NCI-H1048 (cell line): ENCODE results near the gene TMEM221.

Experiments
- DNase-seq: peaks from one replicate; lab custom pipeline; 2025; lab: John Stamatoyannopoulos, UW

The TMEM221 gene

DNA sequence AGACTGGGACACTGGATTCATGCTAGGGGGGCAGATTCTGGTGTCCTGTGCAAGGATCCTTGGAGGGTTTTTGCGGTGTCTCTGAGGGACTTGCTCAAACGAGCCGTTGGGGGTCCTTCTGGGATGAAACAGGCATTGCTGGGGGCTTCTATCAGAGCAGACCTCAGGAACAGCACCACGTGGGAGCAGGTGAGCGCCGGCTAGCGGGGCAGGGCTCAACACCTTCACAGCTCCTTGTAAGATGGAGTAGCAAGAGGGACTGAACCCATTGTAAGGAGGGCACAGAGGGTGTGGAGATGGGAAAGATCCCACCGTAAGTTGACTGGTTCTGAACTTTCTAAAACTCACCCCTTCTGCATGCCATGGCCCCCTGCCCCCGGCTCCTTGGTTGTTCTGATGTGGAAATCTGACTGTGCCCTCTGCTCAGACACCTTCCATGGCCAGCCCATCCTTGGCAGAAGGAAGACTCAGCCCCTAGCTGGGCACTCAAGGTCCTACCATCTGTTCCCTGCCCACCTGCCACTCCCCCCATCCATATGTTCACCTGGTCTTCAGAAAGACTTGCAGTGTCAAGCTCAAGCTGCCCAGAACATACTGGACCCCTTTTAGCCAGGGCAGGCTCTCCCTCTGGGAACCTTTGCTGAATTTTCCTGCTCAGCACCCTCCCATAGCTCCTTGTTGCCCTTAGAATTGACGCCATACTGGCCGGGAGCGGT, 23.1 kb upstream of the TMEM221 start:
- DNase-seq, result no peak

DNA sequence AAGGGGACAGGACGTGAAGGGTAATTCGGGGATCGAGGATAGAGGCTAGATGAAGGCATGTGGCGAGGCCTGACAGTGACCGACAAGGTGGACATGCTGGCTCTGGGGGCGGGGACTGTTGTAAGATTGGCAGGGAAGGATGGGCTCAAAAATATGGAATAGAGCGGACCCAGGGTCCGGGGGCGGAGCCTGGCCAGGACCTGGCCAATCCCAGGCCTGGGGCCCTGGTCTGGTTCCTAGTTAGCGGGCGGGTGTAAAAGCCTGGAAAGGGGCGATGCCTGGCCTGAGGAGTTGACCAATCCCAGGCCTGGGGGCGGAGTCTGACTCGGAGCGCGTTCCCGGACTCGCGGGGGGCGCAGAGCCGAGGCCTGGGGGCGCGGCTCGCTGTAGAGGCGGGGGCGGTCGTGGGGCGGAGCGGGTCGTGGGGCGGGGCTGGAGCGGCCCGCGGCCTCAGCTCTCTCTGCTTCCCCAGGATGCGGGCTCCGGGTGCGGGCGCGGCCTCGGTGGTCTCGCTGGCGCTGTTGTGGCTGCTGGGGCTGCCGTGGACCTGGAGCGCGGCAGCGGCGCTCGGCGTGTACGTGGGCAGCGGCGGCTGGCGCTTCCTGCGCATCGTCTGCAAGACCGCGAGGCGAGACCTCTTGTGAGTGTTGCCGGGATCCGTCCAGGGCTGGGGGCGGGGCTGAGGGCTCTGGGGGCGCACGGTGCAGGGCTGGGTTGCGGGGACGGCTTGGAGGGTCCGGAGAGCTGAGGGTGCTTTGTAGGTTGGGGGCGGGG, 21.8 kb upstream of the TMEM221 start, which contains the start of gene SLC27A1:
Gene SLC27A1, plus strand, starts transcription at position 457 of the 774 bp plus-strand sequence. Its CDS starts 17 bp downstream, at position 474.
- DNase-seq, result peak; percentile 97

DNA sequence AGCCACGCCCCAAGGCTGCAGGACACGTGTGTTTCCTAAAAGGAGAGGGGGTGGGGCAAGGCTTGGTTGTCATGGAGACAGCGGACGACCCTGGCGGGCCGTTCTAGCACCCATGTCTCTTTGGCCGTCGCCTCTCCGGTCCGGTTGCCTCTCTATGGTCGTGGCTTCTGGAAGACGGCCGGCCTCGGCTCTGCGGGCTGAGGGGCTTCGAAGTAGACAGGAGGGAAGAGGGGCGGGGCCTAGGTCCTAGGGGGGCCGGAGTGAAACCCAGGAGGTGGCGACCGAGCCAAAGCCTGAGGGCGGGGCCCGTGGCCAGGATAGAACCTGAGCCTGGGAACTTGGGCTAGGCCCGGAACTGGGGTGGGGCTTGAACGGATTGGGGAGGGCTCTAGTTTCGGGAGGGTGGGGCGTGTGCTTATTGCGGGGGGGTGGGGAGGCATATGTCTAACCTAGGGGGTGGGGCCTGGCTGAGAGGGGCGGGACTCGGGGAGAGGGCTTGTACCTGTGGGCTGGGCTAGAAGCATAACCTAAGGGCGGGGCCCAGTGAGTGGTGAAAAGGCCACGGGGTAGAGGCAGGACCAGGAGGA, 21.1 kb upstream of the TMEM221 start:
- DNase-seq, result peak; percentile 80

DNA sequence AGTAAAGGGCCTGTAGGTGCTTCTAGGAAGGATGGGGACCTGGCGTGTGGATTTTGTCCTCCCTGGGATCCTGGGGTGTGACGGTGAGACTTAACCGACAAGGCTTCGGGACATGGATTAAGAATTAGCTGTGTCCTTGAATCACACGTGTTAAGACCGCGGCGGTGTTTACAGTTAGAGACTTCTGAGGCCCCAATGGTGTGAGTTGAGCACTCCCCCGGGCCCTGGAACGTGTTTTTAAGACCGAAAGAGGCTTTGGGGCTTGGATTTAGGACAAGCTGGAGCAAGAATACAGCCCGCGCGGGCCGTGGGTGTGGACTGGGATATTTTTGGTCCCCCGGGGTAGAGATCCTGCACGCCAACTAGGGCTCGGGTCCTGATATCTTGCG, 20.6 kb upstream of the TMEM221 start:
- no peak for DNase-seq

DNA sequence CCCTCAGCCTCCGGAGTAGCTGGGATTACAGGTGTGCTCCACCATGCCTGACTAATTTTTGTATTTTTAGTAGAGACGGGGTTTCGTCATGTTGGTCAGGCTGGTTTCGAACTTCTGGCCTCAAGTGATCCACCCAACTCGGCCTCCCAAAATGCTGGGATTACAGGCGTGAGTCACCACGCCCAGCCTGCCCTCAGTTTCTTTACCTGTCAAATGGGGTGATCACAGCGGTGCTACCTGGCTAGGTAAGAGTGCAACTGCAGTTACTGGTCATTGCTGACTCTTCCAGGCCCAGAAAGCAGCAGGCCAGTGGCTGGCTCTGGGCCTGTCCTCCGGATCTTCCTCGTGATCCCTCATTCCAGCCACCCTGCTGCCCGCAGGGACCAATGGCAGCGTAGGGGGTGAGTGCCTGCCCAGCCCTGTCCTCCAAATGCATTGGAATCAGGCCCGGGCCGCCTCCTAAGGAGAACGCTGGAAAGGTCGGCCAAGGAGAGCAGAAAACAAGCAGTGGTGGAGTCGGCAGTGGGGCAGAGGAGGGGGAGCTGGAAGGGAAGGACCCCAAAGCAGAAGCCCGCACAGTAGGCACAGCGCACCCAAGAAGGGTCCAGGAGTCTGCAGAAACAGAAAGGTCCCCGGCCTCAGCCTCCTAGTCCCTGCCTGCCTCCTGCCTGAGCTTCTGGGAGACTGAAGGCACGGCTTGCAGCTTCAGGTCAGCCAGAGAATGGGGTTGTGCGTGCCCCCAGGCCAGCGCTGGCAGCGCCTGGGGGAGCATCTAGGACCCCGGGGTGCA, 20.0 kb upstream of the TMEM221 start:
- no peak for DNase-seq

DNA sequence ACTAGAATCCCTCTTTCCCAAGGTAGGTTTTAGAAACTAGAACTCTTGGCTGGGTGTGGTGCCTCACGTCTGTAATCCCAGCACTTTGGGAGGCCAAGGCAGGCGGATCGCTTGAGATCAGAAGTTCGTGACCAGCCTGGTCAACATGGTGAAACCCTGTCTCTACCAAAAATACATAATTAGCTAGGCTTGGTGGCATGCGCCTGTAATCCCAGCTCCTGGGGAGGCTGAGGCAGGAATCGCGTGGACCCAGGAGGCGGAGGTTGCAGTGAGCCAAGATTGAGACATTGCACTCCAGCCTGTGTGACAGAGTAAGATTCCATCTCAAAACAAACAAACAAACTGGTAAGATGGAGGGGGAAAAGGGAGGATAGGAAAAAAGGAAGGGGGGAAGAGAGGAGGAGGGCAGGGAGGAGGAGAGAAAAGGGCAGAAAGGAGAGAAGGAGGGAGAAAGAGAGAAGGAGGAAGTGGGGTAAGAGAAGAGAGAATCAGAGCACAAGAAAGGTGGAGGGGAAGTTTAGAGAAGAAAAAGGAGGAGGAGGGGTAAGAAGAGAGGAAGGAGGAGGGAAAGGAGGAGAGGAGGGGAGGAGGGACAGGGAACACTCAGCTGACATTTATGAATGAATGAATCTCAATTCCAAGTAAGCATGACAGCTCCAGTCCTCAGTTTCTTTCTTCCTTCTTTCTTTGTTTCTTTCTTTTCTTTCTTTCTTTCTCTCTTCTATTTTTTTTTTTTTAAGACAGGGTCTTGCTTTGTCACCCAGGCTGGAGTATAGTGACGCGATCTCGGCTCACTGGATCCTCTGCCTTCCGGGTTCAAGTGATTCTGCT, 19.2 kb upstream of the TMEM221 start:
- DNase-seq, result no peak

DNA sequence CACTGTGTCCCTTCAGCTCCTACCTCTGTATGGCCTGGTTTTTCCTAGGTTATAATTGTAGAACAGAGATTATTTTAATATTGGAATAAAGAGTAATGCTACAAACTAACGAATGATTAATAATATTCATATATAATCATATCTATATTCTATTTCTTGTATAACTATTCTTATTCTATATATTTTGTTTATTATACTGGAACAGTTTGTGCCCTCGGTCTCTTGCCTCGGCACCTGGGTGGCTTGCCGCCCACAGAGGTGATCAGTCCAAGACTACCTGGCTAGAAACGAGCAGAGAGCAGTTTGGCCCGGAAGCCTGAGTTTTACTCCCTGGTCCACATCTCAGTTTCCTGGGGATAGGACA, 18.0 kb upstream of the TMEM221 start:
- DNase-seq, result no peak

DNA sequence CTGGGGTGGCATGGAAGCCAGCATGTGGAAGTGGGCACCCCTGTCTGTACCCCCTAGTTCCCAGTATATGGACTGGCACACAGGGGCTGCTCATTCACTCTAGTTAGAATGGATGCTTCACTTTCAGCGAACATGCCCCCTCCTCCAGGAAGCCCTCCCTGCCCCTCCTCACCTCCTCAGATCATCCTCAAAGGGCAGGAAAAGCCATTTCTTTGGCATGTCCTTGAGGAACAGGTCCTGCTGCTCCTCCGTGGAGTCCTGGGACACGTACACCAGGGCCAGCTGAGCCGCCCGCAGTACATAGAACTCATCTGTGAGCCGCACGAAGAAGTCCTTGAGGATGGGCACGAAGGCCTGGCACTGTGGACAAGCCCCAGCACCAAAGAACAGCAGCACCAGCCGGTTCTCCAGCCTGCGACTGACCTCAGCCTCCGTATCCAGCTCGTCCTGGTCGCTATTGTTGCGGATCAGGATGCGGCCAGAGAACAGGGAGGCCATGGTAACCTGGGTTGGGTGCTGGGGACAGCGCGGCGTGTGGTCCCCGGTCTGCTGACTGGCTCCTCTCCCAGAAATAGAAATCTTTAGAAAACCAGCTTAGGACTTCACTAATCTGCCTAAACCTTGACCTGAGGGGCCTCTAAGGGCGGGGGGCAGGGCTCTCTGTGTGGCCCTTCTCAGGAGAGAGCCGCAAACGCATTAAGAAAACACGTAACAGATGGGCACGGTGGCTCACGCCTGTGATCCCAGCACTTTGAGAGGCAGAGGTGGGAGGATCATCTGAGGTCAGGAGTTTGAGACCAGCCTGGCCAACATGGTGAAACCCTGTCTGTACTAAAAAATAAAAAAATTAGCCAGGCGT, 12.1 kb upstream of the TMEM221 start, which contains the start of gene NXNL1:
Gene NXNL1, minus strand, starts transcription at position 555 of the 859 bp plus-strand sequence. Its CDS starts 57 bp downstream, at position 498.
- no peak for DNase-seq

DNA sequence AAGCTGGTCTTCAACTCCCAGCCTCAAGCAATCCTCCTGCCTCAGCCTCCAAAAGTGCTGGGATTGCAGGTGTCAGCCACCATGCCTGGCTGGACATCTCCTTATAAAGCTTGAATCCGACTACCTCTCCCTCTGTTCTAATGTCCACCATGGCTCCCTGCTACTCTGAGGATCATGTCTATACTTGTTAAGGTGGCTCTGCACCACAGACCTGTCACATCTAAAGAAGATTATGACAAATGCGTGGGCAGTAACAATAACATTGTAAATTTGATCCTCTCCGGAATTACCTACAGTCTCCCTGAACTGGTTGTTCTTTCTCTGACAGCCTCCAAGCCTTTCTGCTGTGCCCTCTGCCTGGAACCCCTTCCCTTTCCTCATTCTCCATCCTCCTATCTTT, 10.5 kb upstream of the TMEM221 start:
- no peak for DNase-seq

DNA sequence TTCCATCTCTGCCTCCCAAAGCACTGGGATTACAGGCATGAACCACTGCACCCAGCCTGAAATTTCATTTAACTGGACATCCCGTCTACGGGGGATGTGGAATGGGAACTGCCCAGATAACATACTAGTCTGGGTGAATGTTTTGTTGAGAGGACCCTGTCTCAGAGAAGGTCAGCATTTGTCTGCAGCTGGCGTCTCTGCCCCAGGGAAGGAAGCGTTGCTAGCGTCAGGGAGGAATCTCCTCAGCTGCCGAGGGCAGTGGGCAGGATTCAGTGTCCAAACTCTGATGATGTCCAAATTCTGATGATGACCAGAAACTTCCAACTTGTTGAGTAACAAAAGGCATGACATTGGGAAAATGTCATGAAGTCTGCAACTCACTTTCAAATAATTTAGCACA, 9.1 kb upstream of the TMEM221 start:
- DNase-seq, result no peak

DNA sequence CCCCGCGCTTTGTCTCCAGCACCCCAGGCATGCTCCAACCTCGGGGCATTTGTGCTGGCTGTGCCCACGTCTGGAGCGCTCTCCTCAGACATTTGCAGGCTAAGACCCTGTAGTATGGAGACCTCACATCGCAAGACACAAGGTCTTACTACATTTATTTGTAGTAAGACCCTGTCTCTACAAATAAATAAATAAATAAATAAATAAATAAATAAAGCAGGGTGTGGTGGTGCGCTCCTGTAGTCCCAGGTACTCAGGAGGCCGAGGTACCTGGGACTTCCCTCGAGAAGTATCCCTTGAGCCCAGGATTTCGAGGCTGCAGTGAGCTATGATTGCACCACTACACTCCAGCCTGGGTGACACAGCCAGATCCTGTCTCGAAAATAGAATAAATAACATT, 7.7 kb upstream of the TMEM221 start:
- no peak for DNase-seq

DNA sequence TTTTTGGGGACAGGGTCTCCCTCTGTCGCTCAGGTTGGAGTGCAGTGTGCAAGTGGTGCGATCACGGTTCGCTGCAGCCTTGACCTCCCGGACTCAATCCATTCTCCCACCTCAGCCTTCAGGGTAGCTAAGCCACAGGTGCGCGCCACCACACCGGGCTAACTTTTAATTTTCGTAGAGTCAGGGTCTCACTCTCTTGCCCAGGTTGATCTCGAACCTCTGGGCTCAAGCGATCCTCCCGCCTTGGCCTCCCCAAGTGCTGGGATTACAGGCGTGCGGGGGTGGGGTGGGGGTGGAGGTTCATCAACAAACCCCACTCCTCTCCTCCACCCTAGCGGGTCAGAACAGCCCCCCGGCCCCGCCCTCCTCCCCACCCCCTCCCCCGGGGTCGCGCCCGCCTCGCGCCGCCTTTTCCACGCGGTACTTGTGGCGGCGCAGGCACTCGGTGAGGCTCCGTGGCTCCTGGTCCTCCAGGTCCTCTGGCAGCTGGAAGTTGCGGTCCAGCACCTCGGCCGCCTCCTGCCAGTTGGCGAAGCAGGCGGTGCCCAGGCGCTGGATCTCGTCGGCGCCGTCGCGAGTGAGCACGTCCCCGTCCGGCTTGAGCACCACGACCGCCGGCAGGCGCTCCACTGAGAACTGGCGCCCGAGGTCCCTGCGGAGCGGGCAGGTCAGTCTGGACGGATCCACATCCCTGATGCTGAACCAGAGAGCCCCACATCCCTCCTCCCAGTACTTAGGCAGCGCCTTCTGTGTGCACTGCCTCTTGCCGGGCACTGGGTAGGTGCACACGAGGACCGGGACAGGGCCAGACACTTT, 7.0 kb upstream of the TMEM221 start:
- DNase-seq, result no peak

DNA sequence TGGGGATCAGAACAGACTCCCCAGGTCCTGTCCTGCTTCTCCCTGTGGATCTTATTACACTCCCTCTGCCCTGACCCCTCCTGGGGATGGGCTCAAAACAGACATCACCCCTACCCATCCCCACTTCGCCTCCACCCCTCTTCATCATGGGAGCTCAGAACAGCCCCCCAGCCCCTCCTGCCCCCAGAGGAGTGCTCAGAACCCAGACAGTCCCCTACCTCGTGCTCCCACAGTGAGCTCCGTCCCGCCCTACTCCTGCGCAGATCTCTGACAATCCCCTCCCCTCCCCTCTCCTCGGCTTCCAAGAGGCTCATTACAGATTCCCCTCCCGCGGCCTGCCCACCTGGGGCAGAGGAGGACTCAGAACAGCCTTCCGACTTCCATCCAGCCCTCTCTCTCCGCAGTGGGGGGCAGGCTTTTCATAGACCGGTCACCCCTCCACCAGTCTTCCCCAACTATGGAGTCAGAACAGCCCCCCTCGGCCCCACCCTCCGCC, 6.2 kb upstream of the TMEM221 start:
- no peak for DNase-seq

DNA sequence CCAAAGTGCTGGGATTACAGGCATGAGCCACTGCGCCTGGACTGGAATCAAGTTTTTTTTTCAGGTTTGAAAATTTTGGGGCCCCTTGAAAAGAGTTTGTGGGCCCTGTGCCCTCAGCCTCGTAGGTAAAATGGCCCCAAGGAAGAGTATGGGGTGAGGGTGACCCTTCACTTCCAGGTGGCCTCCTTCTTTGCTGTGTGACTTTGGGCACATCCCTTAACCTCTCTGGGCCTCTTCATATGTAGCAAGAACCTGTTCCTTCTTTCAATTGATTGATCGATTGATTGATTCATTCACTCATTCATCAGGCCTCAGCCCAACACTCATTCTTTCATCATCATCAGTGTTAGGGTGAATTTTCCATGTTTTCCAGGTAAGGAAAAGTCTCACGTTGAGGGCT, 3.4 kb upstream of the TMEM221 start:
- no peak for DNase-seq

DNA sequence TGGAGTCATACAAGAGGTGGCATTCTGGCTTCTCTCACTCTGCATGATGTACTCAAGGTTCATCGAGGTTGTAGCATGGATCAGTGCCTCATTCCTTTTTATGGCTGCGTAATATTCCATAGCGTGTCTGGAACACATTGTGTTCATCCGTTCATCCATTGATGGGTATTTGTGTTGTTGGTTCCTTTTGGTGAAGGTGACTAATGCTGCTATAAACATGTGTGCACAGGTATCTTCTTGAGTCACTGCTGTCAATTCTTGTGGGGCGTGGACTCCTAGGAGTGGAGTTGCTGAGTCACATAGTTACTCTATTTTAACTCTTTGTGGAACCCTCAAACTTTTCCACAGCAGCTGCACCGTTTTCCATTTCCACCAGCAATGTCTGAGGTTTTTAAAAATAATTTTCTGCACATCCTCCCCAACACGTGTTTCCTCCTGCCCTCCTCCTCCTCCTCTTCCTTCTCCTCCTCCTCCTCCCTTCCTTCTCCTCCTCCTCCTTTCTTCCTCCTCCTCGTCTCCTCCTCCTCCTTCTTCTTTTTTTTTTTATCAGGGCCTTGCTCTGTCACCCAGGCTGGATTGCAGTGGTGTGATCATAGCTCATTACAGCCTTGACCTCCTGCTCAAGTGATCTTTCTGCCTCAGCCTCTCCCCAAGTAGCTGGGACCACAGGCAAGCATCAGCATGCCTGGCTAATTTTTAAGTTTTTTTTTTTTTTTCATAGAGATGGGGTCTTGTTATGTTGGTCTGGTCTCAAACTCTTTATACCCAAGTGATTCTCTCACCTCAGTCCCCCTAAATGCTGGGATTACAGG, 2.0 kb upstream of the TMEM221 start:
- DNase-seq, result no peak

DNA sequence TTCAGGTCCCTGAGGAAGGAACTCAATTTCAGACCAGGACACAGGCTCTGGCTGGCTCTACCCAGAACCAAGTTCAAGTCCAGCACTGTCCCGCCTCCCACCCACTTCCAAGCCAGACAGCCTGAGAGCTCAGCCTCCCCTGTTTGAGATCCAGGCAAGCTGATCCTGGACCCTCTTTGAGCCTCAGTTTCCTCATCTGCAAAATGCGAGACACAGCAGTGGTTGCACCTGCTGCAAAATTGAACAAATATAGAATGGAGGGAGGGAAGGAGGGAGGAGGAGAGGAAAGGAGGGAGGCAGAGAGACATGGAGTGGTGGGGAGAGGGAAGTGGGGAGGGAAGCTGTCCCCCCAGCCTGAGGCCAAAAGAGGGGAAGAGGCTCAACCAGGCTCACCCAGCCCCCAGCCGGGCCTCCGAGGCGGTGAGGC, 751 bp downstream of the TMEM221 start:
- DNase-seq, result no peak

DNA sequence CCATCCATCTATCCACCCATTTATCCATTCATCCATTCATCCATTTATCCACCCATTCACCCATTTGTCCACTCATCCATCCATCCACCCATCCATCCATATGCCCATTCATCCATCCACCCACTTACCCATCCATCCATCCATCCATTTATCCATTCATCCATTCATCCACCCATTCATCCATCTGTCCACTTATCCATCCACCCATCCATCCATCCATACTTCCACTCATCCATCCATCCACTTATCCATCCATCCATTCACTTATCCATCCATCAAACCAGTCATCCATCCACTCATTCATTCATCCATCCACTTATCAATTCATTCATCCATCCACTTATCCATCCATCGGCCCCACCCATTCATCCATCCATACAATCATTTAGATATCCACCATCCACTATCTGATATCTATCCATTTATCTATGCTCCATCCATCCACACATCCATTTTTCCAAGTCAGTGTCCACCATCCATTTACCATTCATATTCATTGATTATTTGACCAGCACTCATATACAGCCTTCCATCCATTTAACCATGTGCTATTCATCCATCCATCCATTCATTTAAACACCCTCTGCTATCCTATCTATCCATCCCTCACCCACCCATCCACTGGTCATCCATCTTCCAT, 2.8 kb downstream of the TMEM221 start:
- no peak for DNase-seq
